C4-2B (cell line): Measurements from ENCODE around the gene DUXB.

Experiments
- CTCF ChIP-seq: fragments of 450-650 bp; conservative IDR thresholded peaks from 2 replicates; pipeline ENCODE4 v1.5.1; 2017; ENCODE audit warnings: mild to moderate bottlenecking
- ZFX ChIP-seq: fragments of 450-650 bp; IDR thresholded peaks from 2 replicates; pipeline ENCODE4 v1.6.1; 2017

- TF ChIP-seq CTCF (no peak), ZFX (no peak)
These were observed 24.4 kb downstream of the DUXB start, which contains the start of gene CPHXL2 for GRCh38 chr16:75676909-75677308.
